Adrenal gland (tissue), 12 donors: Measurements from ENCODE around the gene ATP11A. TPM values are rescaled to one million over a fixed set of nuclear protein-coding genes. Genes with fewer than 3 reads are reported as not detected.

Source experiments
- DNase-seq, 7 donors: peaks; one replicate each; pipeline ENCODE4 v3.0.0-alpha.2; 2019 to 2020
- H3K27ac ChIP-seq, 5 donors: fragments of 200-600 bp; sonication (generic) in 4 of 5; 1 replicate in 3 of 5; 2 replicates in 2 of 5; pipeline versions ENCODE4 v1.5.1 to v1.8.0; 2016 to 2020; ENCODE audit warnings: mild to moderate bottlenecking in 1 of 5
- H3K27me3 ChIP-seq: fragments of 200-600 bp; 2 replicates; pipeline ENCODE4 v1.8.0; 2021
- H3K36me3 ChIP-seq, 2 donors: fragments of 200-600 bp; replicated peaks in 1 of 2; 1 replicate in 1 of 2; 2 replicates in 1 of 2; pipeline versions ENCODE4 v1.5.1 to v1.8.0; 2018 to 2022
- H3K4me1 ChIP-seq, 2 donors: fragments of 200-600 bp; replicated peaks in 1 of 2; 1 replicate in 1 of 2; 2 replicates in 1 of 2; pipeline versions ENCODE4 v1.5.1 to v1.8.0; 2018 to 2021
- H3K4me3 ChIP-seq, 4 donors: fragments of 200-600 bp; sonication (generic) in 3 of 4; one replicate each; pipeline ENCODE4 v1.5.1; 2016 to 2018
- H3K9me3 ChIP-seq, 3 donors: fragments of 200-600 bp; sonication (generic) in 1 of 3; replicated peaks in 1 of 3; 1 replicate in 2 of 3; 2 replicates in 1 of 3; pipeline versions ENCODE4 v1.5.1 to v1.8.0; 2016 to 2021
- CTCF ChIP-seq, 6 experiments: fragments of 450-650 bp in 4 of 6; fragments of 200-600 bp in 2 of 6; sonication (generic) in 1 of 6; IDR thresholded peaks; 1 replicate in 5 of 6; 2 replicates in 1 of 6; pipeline versions ENCODE4 v1.5.1 to v1.8.0; 2016 to 2021; ENCODE audit warnings: antibody characterized with exemption in 6 of 6, mild to moderate bottlenecking in 2 of 6, moderate library complexity in 1 of 6
- POLR2A ChIP-seq, 2 donors: fragments of 450-650 bp; IDR thresholded peaks; one replicate each; pipeline ENCODE4 v1.6.1; 2017; ENCODE audit warnings: antibody characterized with exemption in 2 of 2, mild to moderate bottlenecking in 2 of 2, moderate library complexity in 1 of 2
- WGBS, 4 donors: extraction: QIAGEN DNeasy Blood & Tissue Kit in 2 of 4; methylation state at CpG; one replicate each; pipeline versions ENCODE4 v1.1.5 to v1.1.7; 2013 to 2017; 5-methylcytosine and 5-hydroxymethylcytosine counted together
- intact Hi-C, 2 donors: fragments of 100-400 bp; cut with DNase I; formaldehyde crosslinking; loops; one replicate each; pipeline versions ENCODE4 v1.14.1 to v1.15.0; 2022 to 2023
- polyA plus RNA-seq, 3 donors: library from polyadenylated mRNA; stranded (reverse); fragments of 200-250 nt in 2 of 3; fragments of 350-450 nt in 1 of 3; fragmentation: Illumina TruSeq in 1 of 3; extraction: RNeasy Lipid Tissue Mini Kit (QIAGEN cat#74804) in 1 of 3; gene quantifications; one replicate each; pipeline ENCODE4 v1.2.3, GENCODE V29; 2013 to 2014
- total RNA-seq, 9 donors: library from RNA; depleted of rRNA in 4 of 9; stranded (reverse); fragments of >200 nt in 4 of 9; fragments of 120-200 nt in 1 of 9; fragmentation: NEBNext Ultra II Directional in 1 of 9; extraction: Animal tissue kit (Norgen Biotek cat#: 25700) in 1 of 9; gene quantifications; one replicate each; pipeline versions ENCODE4 v1.1.0 to v1.2.4, GENCODE V29; 2013 to 2023
- donor health status: healthy with polysubstance abuse.
- donor health status: Bipolar disorder and iron deficiency.
- donor health status: DM: yes; HTN: yes; CAD: no.
- donor health status: DM: no; HTN: no; CAD: no.
- donor health status: DM: no; HTN: no; CAD: no.
- donor health status: DM: yes; HTN: yes; CAD: no.

Gene ATP11A
- total and polyA plus RNA-seq, 12 donors: 6.0 to 94.1 (median 29.8) TPM

DNA sequence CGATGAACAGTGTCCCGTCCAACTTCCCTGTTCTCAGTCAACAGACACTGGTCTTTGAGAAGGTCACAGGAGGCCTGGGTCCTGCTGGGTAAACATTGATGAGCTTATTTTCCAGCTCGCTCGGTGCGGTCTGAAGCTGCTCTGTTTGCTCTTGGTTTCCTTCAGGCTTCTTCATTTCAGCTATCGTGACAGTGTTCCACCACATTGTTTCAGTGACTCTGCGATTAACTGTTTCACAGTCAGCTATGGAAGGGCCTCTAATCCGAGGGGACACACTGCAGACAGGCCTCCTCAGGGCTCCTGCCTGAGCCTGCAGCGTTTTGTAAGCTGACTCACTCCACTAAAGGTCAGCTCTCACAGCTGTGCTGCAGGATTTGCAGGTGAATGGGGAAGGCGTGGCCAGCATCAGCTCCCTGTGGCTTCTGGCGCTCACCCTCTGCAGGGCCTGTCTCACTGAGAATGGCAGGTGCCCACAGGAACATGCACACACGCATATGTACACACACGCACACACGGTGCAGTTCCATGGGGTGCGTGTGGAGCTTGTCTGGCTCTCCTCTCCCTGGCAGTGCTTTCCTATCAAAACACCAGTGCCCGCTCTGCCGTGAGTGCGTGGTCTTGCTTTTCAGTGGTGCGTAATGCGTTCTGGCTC is 216.3 kb downstream of the ATP11A start:
- no peak for TF ChIP-seq CTCF (IDR thresholded peaks at IDR 0.05)
- no peak for TF ChIP-seq POLR2A (IDR thresholded peaks at IDR 0.05)

GRCh38 chr13:112907286-112907685 is 217.4 kb downstream of the ATP11A start:
- H3K4me3 ChIP-seq: no peak overlapping the region
- no peaks in the 10 kb centered on the region for H3K36me3 ChIP-seq
- intact Hi-C loops: no loop called here
- DNase-seq: no peak
- peaks cover 6% of the 10 kb centered on the region for H3K27me3 ChIP-seq
- no peaks in the 10 kb centered on the region for H3K4me1 ChIP-seq
- H3K9me3 ChIP-seq: no peaks in the 10 kb centered on the region
- no peak overlapping the region for H3K27ac ChIP-seq
- TF ChIP-seq POLR2A (IDR thresholded peaks at IDR 0.05) (no peak), CTCF (IDR thresholded peaks at IDR 0.05) (no peak)
- 88 to 91% (median 89%) methylated on average over 8 of the region's 8 CpGs for WGBS, 4 donors

More for the DNA sequence above, 216.3 kb downstream of the ATP11A start:
- H3K36me3 ChIP-seq: no peaks in the 10 kb centered on the region
- intact Hi-C loops: no loop called here
- no peaks in the 10 kb centered on the region for H3K4me1 ChIP-seq
- no peaks in the 10 kb centered on the region for H3K9me3 ChIP-seq
- no peak overlapping the region for H3K27ac ChIP-seq
- DNase-seq: peak in 1 of 7 donors; percentile 12
- H3K4me3 ChIP-seq: no peak overlapping the region
- H3K27me3 ChIP-seq: peaks cover 2% of the 10 kb centered on the region
- 62 to 66% (median 64%) methylated on average over 8 to 20 of the region's 20 CpGs for WGBS, 4 donors

DNA sequence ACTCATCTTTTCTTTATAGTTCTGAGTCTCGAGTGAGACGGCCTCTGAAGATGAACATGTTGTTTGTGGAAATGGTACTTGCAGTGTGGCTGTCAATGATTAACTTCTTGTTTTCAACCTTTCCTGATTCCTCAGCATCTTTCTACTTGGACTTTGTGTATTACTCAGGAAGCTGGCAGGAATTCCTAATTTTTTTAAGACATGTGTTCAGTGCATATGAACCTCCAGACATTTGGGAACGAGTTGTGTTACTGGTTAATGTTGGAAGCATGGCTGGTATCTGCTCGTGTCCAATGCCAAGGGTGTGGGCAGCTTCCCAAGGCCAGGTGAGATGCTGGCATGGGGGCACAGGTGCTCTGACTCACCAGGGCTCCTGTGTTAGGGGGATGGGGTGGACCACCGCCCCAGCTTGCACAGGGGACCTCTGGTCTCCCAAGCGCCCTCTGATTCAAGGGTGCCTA is 218.1 kb downstream of the ATP11A start:
- peaks cover 6% of the 10 kb centered on the region for H3K27me3 ChIP-seq
- H3K4me1 ChIP-seq: no peaks in the 10 kb centered on the region
- 61 to 72% (median 67%) methylated on average over 6 of the region's 6 CpGs for WGBS, 4 donors
- H3K36me3 ChIP-seq: no peaks in the 10 kb centered on the region
- H3K4me3 ChIP-seq: no peak overlapping the region
- intact Hi-C loops: no loop called here
- no peak overlapping the region for H3K27ac ChIP-seq
- no peaks in the 10 kb centered on the region for H3K9me3 ChIP-seq
- no peak for DNase-seq
- TF ChIP-seq CTCF (IDR thresholded peaks at IDR 0.05): no peak
- TF ChIP-seq POLR2A (IDR thresholded peaks at IDR 0.05): no peak

- H3K9me3 ChIP-seq: no peaks in the 10 kb centered on the region
- peaks cover 6% of the 10 kb centered on the region for H3K27me3 ChIP-seq
- no peak overlapping the region for H3K4me3 ChIP-seq
- no peak overlapping the region for H3K27ac ChIP-seq
- no peak for TF ChIP-seq CTCF (IDR thresholded peaks at IDR 0.05)
- no peak for TF ChIP-seq POLR2A (IDR thresholded peaks at IDR 0.05)
- WGBS, 4 donors: 76 to 83% (median 79%) methylated on average over 5 of the region's 5 CpGs
- H3K4me1 ChIP-seq: no peaks in the 10 kb centered on the region
- no peaks in the 10 kb centered on the region for H3K36me3 ChIP-seq
- intact Hi-C loops: no loop called here
- no peak for DNase-seq
Observed at GRCh38 chr13:112908342-112908741, 218.5 kb downstream of the ATP11A start.
